Neutrophil (primary cell): ENCODE results near the gene TRIM3.

Experiments
- H3K27ac ChIP-seq: fragments of 200-600 bp; sonication (generic); 2 replicates; pipeline ENCODE4 v1.5.1; 2016; ENCODE audit warnings: mild to moderate bottlenecking, moderate library complexity
- H3K27me3 ChIP-seq: fragments of 200-600 bp; sonication (generic); 2 replicates; pipeline ENCODE4 v1.6.0; 2016; ENCODE audit warnings: mild to moderate bottlenecking
- H3K36me3 ChIP-seq: fragments of 200-600 bp; sonication (generic); 2 replicates; pipeline ENCODE4 v1.5.1; 2017
- H3K4me1 ChIP-seq, 2 experiments: fragments of 200-600 bp in 1 of 2; sonication (generic) in 1 of 2; 1 replicate in 1 of 2; 2 replicates in 1 of 2; pipeline versions ENCODE4 v1.5.1 to v1.6.1; 2013 to 2016; ENCODE audit warnings: low read depth in 1 of 2, low read length in 1 of 2, mild to moderate bottlenecking in 1 of 2, moderate library complexity in 1 of 2; ENCODE audit not compliant: control insufficient read depth in 1 of 2, insufficient read depth in 1 of 2
- H3K4me3 ChIP-seq, 2 experiments: fragments of 200-600 bp in 1 of 2; sonication (generic) in 1 of 2; 1 replicate in 1 of 2; 2 replicates in 1 of 2; pipeline ENCODE4 v1.5.1; 2013 to 2016; ENCODE audit warnings: low read depth in 1 of 2, low read length in 1 of 2, mild to moderate bottlenecking in 1 of 2, moderate library complexity in 1 of 2
- H3K9me3 ChIP-seq: fragments of 200-600 bp; sonication (generic); 2 replicates; pipeline ENCODE4 v1.5.1; 2016
- CTCF ChIP-seq: fragments of 200-600 bp; sonication (generic); IDR thresholded peaks from 2 replicates; pipeline ENCODE4 v1.5.1; 2016; ENCODE audit warnings: antibody characterized with exemption

Gene TRIM3

GRCh38 chr11:6469599-6469998, 4.1 kb downstream of the TRIM3 start:
- no peaks in the 10 kb centered on the region for H3K9me3 ChIP-seq
- no peak overlapping the region for H3K27ac ChIP-seq
- peaks cover 18 to 23% of the 10 kb centered on the region in 2 experiments for H3K4me1 ChIP-seq

GRCh38 chr11:6468712-6469495, 4.8 kb downstream of the TRIM3 start:
- Histone ChIP-seq H3K9me3 (no peaks in the 10 kb centered on the region), H3K4me3 (no peak overlapping the region), H3K36me3 (no peaks in the 10 kb centered on the region), H3K4me1 (peaks cover 15 to 19% of the 10 kb centered on the region in 2 experiments), H3K27me3 (no peaks in the 10 kb centered on the region), H3K27ac (no peak overlapping the region)
- no peak for TF ChIP-seq CTCF

More at GRCh38 chr11:6469599-6469998, 4.1 kb downstream of the TRIM3 start:
- no peaks in the 10 kb centered on the region for H3K36me3 ChIP-seq
- TF ChIP-seq CTCF, result no peak
- no peak overlapping the region for H3K4me3 ChIP-seq
- H3K27me3 ChIP-seq, result no peaks in the 10 kb centered on the region

- no peaks in the 10 kb centered on the region for H3K9me3 ChIP-seq
- no peak overlapping the region for H3K4me3 ChIP-seq
- TF ChIP-seq CTCF, result no peak
- H3K36me3 ChIP-seq, result peaks cover 19% of the 10 kb centered on the region
- no peak overlapping the region for H3K27ac ChIP-seq
- H3K4me1 ChIP-seq, result no peaks in the 10 kb centered on the region
- no peaks in the 10 kb centered on the region for H3K27me3 ChIP-seq
Observed at GRCh38 chr11:6459099-6459450, 14.7 kb downstream of the TRIM3 start.

- Histone ChIP-seq H3K36me3 (peaks cover 19% of the 10 kb centered on the region), H3K4me1 (no peaks in the 10 kb centered on the region), H3K27ac (no peak overlapping the region), H3K4me3 (no peak overlapping the region), H3K9me3 (no peaks in the 10 kb centered on the region), H3K27me3 (no peaks in the 10 kb centered on the region)
- TF ChIP-seq CTCF, result no peak
Observed at GRCh38 chr11:6458352-6459098, 15.2 kb downstream of the TRIM3 start.

- Histone ChIP-seq H3K4me3 (no peak overlapping the region), H3K36me3 (peaks cover 19% of the 10 kb centered on the region), H3K27me3 (no peaks in the 10 kb centered on the region), H3K4me1 (no peaks in the 10 kb centered on the region), H3K9me3 (no peaks in the 10 kb centered on the region), H3K27ac (no peak overlapping the region)
- TF ChIP-seq CTCF, result no peak
Observed at GRCh38 chr11:6457581-6458320, 16.0 kb downstream of the TRIM3 start.
